Muscle layer of colon (tissue), 2 donors: ENCODE measurements around the gene TAF12.
"Not testable (repeated sequence)": the region's sequence is repeated elsewhere in the genome, so short reads cannot be mapped to it uniquely, and the experiment has no call there.

Experiments used
- H3K27ac ChIP-seq: one replicate; pipeline ENCODE4 v1.7.0; 2013; ENCODE audit warnings: low read depth, mild to moderate bottlenecking, low read length, moderate library complexity
- H3K27me3 ChIP-seq, 2 donors: one replicate each; pipeline ENCODE4 v1.7.0; 2013; ENCODE audit warnings: low read length in 2 of 2, mild to moderate bottlenecking in 2 of 2; ENCODE audit not compliant: insufficient read depth in 2 of 2, control insufficient read depth in 1 of 2
- H3K36me3 ChIP-seq: one replicate; pipeline ENCODE4 v1.7.0; 2013; ENCODE audit warnings: mild to moderate bottlenecking, low read length; ENCODE audit not compliant: insufficient read depth
- H3K4me1 ChIP-seq: one replicate; pipeline ENCODE4 v1.7.0; 2013; ENCODE audit warnings: mild to moderate bottlenecking, low read length; ENCODE audit not compliant: insufficient read depth
- H3K4me3 ChIP-seq, 2 donors: one replicate each; pipeline ENCODE4 v1.7.0; 2013; ENCODE audit warnings: low read length in 2 of 2, low read depth in 1 of 2, mild to moderate bottlenecking in 1 of 2, moderate library complexity in 1 of 2
- H3K9ac ChIP-seq: one replicate; pipeline ENCODE4 v1.7.0; 2013; ENCODE audit warnings: low read length
- H3K9me3 ChIP-seq: one replicate; pipeline ENCODE4 v1.7.0; 2013; ENCODE audit warnings: mild to moderate bottlenecking, low read length
- donor health status: abdominal sarcoma.
- donor health status: Adenocarcinoma of cecum.

Gene TAF12

GRCh38 chr1:28640766-28641165, 2.1 kb downstream of the TAF12 start:
- Histone ChIP-seq H3K9me3 (no peaks in the 10 kb centered on the region), H3K36me3 (no peaks in the 10 kb centered on the region), H3K9ac (no peak overlapping the region), H3K27ac (no peak overlapping the region), H3K4me1 (peaks cover 25% of the 10 kb centered on the region), H3K4me3 (no peak overlapping the region), H3K27me3 (no peaks in the 10 kb centered on the region)

DNA sequence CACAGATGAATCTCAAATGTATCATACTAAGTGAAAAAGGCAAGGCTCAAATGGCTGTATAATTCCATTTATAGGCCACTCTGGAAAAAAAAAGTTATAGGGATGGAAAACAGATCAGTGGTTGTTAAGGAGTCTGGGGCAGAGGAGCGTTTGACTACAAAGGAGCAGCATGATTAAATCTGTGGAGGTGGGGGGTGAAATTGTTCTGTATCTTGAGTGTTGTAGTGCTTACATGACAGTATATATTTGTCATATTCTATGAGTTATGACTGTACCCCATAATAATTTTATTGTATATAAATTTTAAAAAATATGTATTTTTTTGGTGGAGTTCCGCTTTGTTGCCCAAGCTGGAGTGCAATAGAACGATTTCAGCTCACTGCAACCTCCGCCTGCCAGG, 10.3 kb downstream of the TAF12 start:
- no peak overlapping the region for H3K27ac ChIP-seq
- no peaks in the 10 kb centered on the region for H3K27me3 ChIP-seq
- no peaks in the 10 kb centered on the region for H3K9me3 ChIP-seq
- H3K4me3 ChIP-seq, result no peak overlapping the region
- no peaks in the 10 kb centered on the region for H3K36me3 ChIP-seq
- H3K4me1 ChIP-seq, result no peaks in the 10 kb centered on the region
- no peak overlapping the region for H3K9ac ChIP-seq

DNA sequence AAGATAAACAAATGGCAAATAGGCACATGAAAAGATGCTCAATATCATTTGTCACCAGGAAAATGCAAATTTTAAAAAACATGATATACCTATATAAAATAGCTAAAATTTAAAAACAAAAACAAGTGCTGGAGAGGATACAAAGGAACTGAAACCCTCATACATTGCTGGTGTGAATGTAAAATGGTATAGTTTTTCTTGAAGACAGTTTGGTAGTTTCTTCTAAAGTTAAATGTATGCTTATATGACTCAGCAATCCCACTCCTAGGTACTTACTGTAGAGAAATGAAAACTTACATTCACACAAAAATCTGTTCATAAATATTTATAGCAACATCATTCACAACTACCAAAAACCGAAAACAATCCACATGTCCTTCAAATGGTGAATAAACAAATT, 11.2 kb downstream of the TAF12 start:
- Histone ChIP-seq H3K27ac (no peak overlapping the region), H3K4me3 (no peak overlapping the region), H3K27me3 (no peaks in the 10 kb centered on the region), H3K4me1 (no peaks in the 10 kb centered on the region), H3K9me3 (no peaks in the 10 kb centered on the region), H3K36me3 (no peaks in the 10 kb centered on the region), H3K9ac (no peak overlapping the region)

DNA sequence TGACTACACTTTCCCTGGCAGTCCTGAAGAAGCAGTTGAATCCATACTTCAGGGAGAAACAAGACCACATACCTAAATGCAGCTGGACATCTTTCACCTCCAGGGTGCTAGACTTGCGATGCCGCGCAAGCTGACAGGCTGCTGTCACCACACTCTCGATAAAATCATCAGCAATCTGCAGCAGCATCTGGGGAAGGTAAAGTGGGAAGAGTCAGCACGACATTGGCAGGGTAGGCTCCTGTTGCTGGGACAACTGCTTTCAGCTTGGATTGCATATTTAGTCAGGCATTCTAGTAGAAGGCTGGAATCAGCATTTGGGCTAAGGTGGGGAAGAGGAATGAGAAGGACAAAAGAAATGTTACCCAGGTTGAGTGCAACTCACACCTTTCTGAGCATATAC, 29.7 kb downstream of the TAF12 start:
- H3K36me3 ChIP-seq, result peaks cover 43% of the 10 kb centered on the region
- H3K4me1 ChIP-seq, result no peaks in the 10 kb centered on the region
- no peak overlapping the region for H3K27ac ChIP-seq
- H3K9ac ChIP-seq, result no peak overlapping the region
- no peaks in the 10 kb centered on the region for H3K9me3 ChIP-seq
- H3K4me3 ChIP-seq, result no peak overlapping the region
- no peaks in the 10 kb centered on the region for H3K27me3 ChIP-seq

- H3K4me1 ChIP-seq, result no peaks in the 10 kb centered on the region
- no peak overlapping the region for H3K4me3 ChIP-seq
- H3K9ac ChIP-seq, result no peak overlapping the region
- no peaks in the 10 kb centered on the region for H3K9me3 ChIP-seq
- H3K36me3 ChIP-seq, result peaks cover 61% of the 10 kb centered on the region
- H3K27me3 ChIP-seq, result no peaks in the 10 kb centered on the region
- H3K27ac ChIP-seq, result no peak overlapping the region
Observed at GRCh38 chr1:28606771-28607170, 36.1 kb downstream of the TAF12 start.

DNA sequence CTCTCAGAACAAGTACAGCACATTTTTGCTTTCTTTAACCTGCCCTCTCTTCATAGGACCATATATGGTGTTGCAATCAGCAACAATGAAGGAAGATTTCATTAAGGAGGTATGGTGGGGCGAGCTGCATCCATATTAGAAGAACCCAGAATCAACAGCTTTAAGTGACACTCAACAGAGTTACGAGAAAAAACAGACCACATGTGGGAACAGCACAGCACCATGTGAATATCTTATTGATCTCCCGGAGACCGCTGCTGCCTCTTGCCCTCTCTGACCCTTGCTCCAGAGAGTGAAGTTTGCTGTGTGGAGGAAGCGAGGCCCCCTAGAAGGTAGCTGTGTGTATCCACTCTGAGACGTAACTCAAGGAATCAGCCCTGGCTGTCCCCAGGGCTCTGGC, 37.9 kb downstream of the TAF12 start:
- Histone ChIP-seq H3K9me3 (no peaks in the 10 kb centered on the region), H3K36me3 (peaks cover 49% of the 10 kb centered on the region)

GRCh38 chr1:28604411-28604810, 38.5 kb downstream of the TAF12 start:
- H3K9ac ChIP-seq, result no peak overlapping the region
- H3K4me3 ChIP-seq, result no peak overlapping the region
- H3K4me1 ChIP-seq, result no peaks in the 10 kb centered on the region
- no peaks in the 10 kb centered on the region for H3K27me3 ChIP-seq
- H3K9me3 ChIP-seq, result no peaks in the 10 kb centered on the region
- peaks cover 49% of the 10 kb centered on the region for H3K36me3 ChIP-seq
- H3K27ac ChIP-seq, result no peak overlapping the region

More for the DNA sequence above, 37.9 kb downstream of the TAF12 start:
- no peak overlapping the region for H3K27ac ChIP-seq
- no peaks in the 10 kb centered on the region for H3K27me3 ChIP-seq
- H3K9ac ChIP-seq, result no peak overlapping the region
- H3K4me1 ChIP-seq, result no peaks in the 10 kb centered on the region
- no peak overlapping the region for H3K4me3 ChIP-seq

DNA sequence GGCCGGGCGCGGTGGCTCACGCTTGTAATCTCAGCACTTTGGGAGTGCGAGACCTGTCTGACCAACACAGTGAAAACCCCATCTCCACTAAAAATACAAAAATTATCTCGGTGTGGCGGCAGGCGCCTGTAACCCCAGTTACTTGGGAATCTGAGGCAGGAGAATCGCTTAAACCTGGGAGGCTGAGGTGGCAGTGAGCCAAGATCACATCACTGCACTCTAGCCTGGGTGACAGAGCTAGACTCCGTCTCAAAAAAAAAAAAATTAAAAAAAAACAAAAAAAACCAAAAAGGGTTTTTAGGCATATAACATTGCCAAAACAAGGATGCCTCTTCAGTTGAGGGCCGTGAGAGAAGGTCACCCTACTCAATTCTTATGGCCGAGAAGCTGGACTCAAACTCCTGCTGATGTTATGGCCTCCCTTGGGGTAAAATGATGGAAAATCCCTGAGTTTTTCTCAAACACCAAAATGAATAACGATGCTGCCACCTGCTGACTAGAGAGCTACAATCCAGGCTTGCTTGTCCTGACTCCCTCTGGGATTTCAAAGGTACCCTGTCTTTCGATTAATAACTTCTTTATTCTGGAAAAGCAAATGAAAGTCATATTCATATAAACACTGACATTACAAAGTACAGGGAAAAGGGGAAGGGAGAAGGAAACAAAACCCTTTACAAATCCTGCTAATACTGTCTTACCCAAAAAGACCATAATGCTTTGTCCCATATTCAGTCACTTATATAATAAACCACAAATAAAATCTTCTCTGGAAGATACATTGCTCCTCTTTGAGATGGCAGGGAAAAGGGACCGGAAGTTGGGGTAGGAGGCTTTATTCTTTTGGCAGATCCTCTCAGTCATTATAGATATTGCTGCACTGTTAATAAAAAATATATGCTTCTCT, 40.1 kb downstream of the TAF12 start:
- H3K36me3 ChIP-seq, result peaks cover 49% of the 10 kb centered on the region
- H3K9ac ChIP-seq, result no peak overlapping the region
- H3K9me3 ChIP-seq, result no peaks in the 10 kb centered on the region
- H3K4me1 ChIP-seq, result no peaks in the 10 kb centered on the region
- no peak overlapping the region for H3K27ac ChIP-seq
- H3K27me3 ChIP-seq, result no peaks in the 10 kb centered on the region
- H3K4me3 ChIP-seq, result no peak overlapping the region

DNA sequence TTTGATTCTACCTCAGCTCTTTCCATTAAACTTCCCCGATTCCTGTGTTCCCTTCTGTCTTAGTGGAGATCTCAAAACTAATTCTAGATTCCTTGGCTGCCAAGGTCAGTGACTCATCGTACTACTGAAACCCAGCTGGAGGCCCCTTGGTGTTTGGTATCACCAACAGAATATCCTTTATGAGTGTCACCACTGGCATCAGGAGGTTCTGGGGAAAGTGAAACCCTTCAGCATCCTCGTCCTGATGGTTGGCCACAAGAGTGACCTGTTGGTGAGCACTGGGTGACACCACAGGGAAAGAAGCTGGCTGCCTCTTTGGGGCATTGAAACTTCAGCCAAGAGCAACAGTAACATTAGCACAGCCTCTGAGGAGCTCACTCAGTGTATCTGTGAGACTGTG, 41.2 kb downstream of the TAF12 start:
- Histone ChIP-seq H3K9me3 (no peaks in the 10 kb centered on the region), H3K4me3 (no peak overlapping the region), H3K36me3 (peaks cover 40% of the 10 kb centered on the region), H3K27me3 (no peaks in the 10 kb centered on the region), H3K4me1 (no peaks in the 10 kb centered on the region), H3K27ac (no peak overlapping the region), H3K9ac (no peak overlapping the region)

DNA sequence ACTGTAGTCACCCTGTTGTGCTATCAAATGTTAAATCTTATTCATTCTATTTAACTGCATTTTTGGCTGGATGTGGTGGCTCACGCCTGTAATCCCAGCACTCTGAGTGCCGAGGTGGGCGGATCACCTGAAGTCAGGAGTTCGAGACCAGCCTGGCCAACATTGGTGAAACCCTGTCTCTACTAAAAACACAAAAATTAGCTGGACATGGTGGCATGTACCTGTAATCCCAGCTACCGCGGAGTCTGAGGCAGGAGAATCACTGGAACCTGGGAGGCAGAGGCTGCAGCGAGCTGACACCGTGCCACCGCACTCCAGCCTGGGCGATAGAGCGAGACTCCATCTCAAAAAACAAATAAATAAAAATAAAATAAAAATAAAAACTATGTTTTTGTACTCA, 46.6 kb downstream of the TAF12 start:
- not testable (repeated sequence) for H3K4me3 ChIP-seq, H3K27me3 ChIP-seq, H3K27ac ChIP-seq, H3K36me3 ChIP-seq, H3K9me3 ChIP-seq, H3K9ac ChIP-seq
- peaks cover 11% of the 10 kb centered on the region for H3K4me1 ChIP-seq

- Histone ChIP-seq H3K27me3 (no peaks in the 10 kb centered on the region), H3K4me1 (peaks cover 11% of the 10 kb centered on the region), H3K9me3 (no peaks in the 10 kb centered on the region), H3K4me3 (no peak overlapping the region), H3K27ac (no peak overlapping the region), H3K9ac (no peak overlapping the region), H3K36me3 (no peaks in the 10 kb centered on the region)
Observed at GRCh38 chr1:28595412-28596191, 47.3 kb downstream of the TAF12 start.
